ENCODE results near the gene NINJ2. TPM values are rescaled to one million over a fixed set of nuclear protein-coding genes. Genes with fewer than 3 reads are reported as not detected.
A peak's percentile ranks its signal among the peaks of the same experiment; 100 is the strongest.
"Not testable (repeated sequence)": the region's sequence is repeated elsewhere in the genome, so short reads cannot be mapped to it uniquely, and the experiment has no call there.

NINJ2 gene
- total and polyA plus RNA-seq, 3 donors from 2014 or later, result 9.2 to 17.3 (median 11.2) TPM

- Histone ChIP-seq H3K36me3 (ENCODE audit: low read depth, missing control alignments) (no peaks in the 10 kb centered on the region), H3K4me1 (peaks cover 25% of the 10 kb centered on the region), H3K27ac (peak overlapping the region; percentile 9 to 66), H3K4me3 (peak overlapping the region; percentile 29 to 50), H3K9me3 (no peaks in the 10 kb centered on the region), H3K27me3 (no peaks in the 10 kb centered on the region)
- DNase-seq, result peak; percentile 47
- intact Hi-C loops (cut with DNase I; ENCODE audit: low total_unique reads), result no loop called here
- TF ChIP-seq POLR2A (IDR thresholded peaks at IDR 0.05) (no peak), CTCF (IDR thresholded peaks at IDR 0.05) (no peak)
- 57 to 77% methylated on average over 33 to 45 of the region's 45 CpGs for WGBS, 2 donors
Measured at GRCh38 chr12:630656-631632, 32.3 kb downstream of the NINJ2 start.

- WGBS, 2 donors, result 100% methylated on average over 1 of the region's 1 CpG
- H3K36me3 ChIP-seq (ENCODE audit: low read depth, missing control alignments); H3K27ac ChIP-seq; intact Hi-C loops (cut with DNase I; ENCODE audit: low total_unique reads); H3K27me3 ChIP-seq; H3K9me3 ChIP-seq; H3K4me3 ChIP-seq; DNase-seq: not testable (repeated sequence)
- H3K4me1 ChIP-seq, result peaks cover 31% of the 10 kb centered on the region
Measured at GRCh38 chr12:628742-629078, 34.5 kb downstream of the NINJ2 start.

DNA sequence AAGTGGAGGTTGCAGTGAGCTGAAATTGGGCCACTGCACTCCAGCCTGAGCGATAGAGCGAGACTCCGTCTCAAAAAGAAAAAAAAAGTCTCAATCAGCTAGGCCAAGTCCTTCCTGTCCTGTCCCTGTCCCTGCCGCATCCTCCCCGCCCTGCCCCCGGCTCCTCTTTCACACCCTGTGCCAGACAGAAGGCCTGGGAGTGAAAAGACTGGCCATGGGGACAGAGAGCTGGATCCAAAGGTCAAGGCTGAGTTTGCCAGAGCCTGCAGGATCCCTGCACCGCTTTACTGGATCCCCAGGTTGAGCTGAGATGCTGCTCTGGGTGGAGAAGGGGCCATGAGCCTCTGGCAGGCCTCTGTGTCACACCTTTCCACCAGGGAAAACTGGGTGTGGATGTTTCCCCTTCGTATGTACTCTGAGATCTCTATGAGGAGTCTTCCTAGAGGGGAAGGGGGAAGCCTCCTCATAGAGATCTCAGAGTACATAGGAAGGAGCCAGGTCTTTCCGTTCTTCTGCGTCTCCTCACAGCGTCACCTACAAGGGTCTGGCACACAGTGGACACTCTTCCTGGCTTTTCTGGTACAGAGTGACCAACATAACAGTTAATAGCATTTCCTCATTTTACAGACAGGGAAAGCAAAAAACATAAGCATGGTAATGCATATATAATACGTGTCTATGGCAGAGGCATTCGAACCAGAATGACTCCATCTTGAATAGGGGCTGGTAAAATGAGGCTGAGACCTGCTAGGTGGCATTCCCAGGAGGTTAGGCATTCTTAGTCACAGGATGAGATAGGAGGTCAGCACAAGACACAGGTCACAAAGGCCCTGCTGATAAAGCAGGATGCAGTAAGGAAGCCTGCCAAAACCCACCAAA, 35.1 kb downstream of the NINJ2 start:
- Histone ChIP-seq H3K27ac (no peak overlapping the region), H3K9me3 (no peaks in the 10 kb centered on the region), H3K36me3 (ENCODE audit: low read depth, missing control alignments) (no peaks in the 10 kb centered on the region), H3K4me3 (no peak overlapping the region), H3K27me3 (no peaks in the 10 kb centered on the region), H3K4me1 (peaks cover 31% of the 10 kb centered on the region)
- intact Hi-C loops (cut with DNase I; ENCODE audit: low total_unique reads), result no loop called here
- no peak for DNase-seq
- no peak for TF ChIP-seq POLR2A (IDR thresholded peaks at IDR 0.05)
- no peak for TF ChIP-seq CTCF (IDR thresholded peaks at IDR 0.05)
- WGBS, 2 donors, result 65 to 74% methylated on average over 13 of the region's 13 CpGs

DNA sequence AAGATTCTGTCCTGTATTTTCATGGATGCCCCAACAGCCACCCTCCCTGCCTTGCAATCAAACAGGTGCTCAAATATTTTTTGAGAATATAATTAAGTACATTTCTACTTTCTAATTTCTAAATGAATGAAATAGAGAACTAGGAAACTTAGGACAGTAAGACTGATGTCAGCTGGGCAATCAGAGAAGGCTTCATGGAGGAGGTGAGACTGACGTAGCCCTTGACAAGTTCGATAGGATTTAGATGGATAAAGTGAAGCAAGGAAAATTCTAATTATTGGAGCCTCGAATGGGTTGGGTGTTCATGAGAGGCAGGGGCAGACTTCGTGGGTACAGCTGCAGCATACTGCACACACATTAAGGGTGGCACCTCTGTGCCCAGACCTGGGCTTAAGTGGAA, 36.0 kb downstream of the NINJ2 start:
- TF ChIP-seq CTCF (IDR thresholded peaks at IDR 0.05), result no peak
- no peak for TF ChIP-seq POLR2A (IDR thresholded peaks at IDR 0.05)
- 93 to 94% methylated on average over 4 of the region's 4 CpGs for WGBS, 2 donors
- no peak for DNase-seq
- Histone ChIP-seq H3K4me1 (peaks cover 26% of the 10 kb centered on the region), H3K4me3 (no peak overlapping the region), H3K9me3 (no peaks in the 10 kb centered on the region), H3K36me3 (ENCODE audit: low read depth, missing control alignments) (no peaks in the 10 kb centered on the region), H3K27ac (peak overlapping the region in 1 of 2 donors; percentile 57), H3K27me3 (no peaks in the 10 kb centered on the region)
- intact Hi-C loops (cut with DNase I; ENCODE audit: low total_unique reads), result no loop called here

GRCh38 chr12:625998-626397, 37.2 kb downstream of the NINJ2 start:
- intact Hi-C loops (cut with DNase I; ENCODE audit: low total_unique reads), result no loop called here
- Histone ChIP-seq H3K9me3 (no peaks in the 10 kb centered on the region), H3K27ac (peak overlapping the region in 1 of 2 donors; percentile 57), H3K36me3 (ENCODE audit: low read depth, missing control alignments) (no peaks in the 10 kb centered on the region), H3K27me3 (no peaks in the 10 kb centered on the region), H3K4me1 (peaks cover 16% of the 10 kb centered on the region), H3K4me3 (no peak overlapping the region)
- peak; percentile 65 for DNase-seq
- WGBS, 2 donors, result 43 to 48% methylated on average over 3 of the region's 3 CpGs
- no peak for TF ChIP-seq POLR2A (IDR thresholded peaks at IDR 0.05)
- TF ChIP-seq CTCF (IDR thresholded peaks at IDR 0.05), result no peak
